Cardiac muscle cell (in vitro differentiated cells and primary cell): ENCODE data around the gene PRKD1. TPM values are rescaled to one million over a fixed set of nuclear protein-coding genes. Genes with fewer than 3 reads are reported as not detected.
A peak's percentile ranks its signal among the peaks of the same experiment; 100 is the strongest.
"Not testable (repeated sequence)": the region's sequence is repeated elsewhere in the genome, so short reads cannot be mapped to it uniquely, and the experiment has no call there.

Source experiments
- DNase-seq, 2 donors: peaks; one replicate each; pipeline versions ENCODE4 v3.0.0 to v3.0.0-alpha.2; 2010 to 2017; ENCODE audit warnings: low read depth in 1 of 2, low spot score in 1 of 2
- H3K27ac ChIP-seq: fragments of 200-600 bp; sonication (generic); 2 replicates; pipeline ENCODE4 v1.5.1; 2016
- H3K27me3 ChIP-seq: fragments of 200-600 bp; sonication (generic); 2 replicates; pipeline ENCODE4 v1.6.0; 2016; ENCODE audit warnings: control low read depth
- H3K36me3 ChIP-seq: fragments of 200-600 bp; sonication (generic); 2 replicates; pipeline ENCODE4 v1.5.1; 2016; ENCODE audit warnings: control low read depth
- H3K4me1 ChIP-seq: fragments of 200-600 bp; sonication (generic); 2 replicates; pipeline ENCODE4 v1.8.1; 2017; ENCODE audit warnings: low read depth, mild to moderate bottlenecking, mixed run types
- H3K4me3 ChIP-seq: fragments of 200-600 bp; sonication (generic); 2 replicates; pipeline ENCODE4 v1.5.1; 2016; ENCODE audit warnings: mild to moderate bottlenecking
- H3K9me3 ChIP-seq: fragments of 200-600 bp; sonication (generic); 2 replicates; pipeline ENCODE4 v1.5.1; 2017; ENCODE audit warnings: low read depth, mild to moderate bottlenecking, control low read depth
- CTCF ChIP-seq: IDR thresholded peaks from 2 replicates; pipeline ENCODE4 v1.5.1; 2012; ENCODE audit warnings: low read depth, mild to moderate bottlenecking, low read length
- polyA plus RNA-seq: library from polyadenylated mRNA; unstranded; fragments of >200 nt; fragmentation: Nextera tagmentation; extraction: Ambion mirVana; gene quantifications from 2 replicates; pipeline ENCODE4 v1.2.1, GENCODE V29; 2016
- total RNA-seq: library from RNA; depleted of rRNA; stranded (reverse); fragments of >200 nt; gene quantifications from 2 replicates; pipeline ENCODE4 v1.2.3, GENCODE V29; 2016

Gene PRKD1
- total and polyA plus RNA-seq, 2 experiments from 2014 or later, result 15.2 to 15.7 TPM

- Histone ChIP-seq H3K9me3 (no peaks in the 10 kb centered on the region), H3K4me1 (peaks cover 12% of the 10 kb centered on the region), H3K27me3 (no peaks in the 10 kb centered on the region), H3K27ac (no peak overlapping the region), H3K4me3 (no peak overlapping the region), H3K36me3 (no peaks in the 10 kb centered on the region)
- no peak for TF ChIP-seq CTCF
- peak in 1 of 2 donors; percentile 64 for DNase-seq
Observed at GRCh38 chr14:29851397-29851796, 76.2 kb downstream of the PRKD1 start.

GRCh38 chr14:29847056-29847380 is 80.6 kb downstream of the PRKD1 start:
- H3K27ac ChIP-seq, result peak overlapping the region; percentile 69

GRCh38 chr14:29846339-29847055 is 81.2 kb downstream of the PRKD1 start:
- no peak overlapping the region for H3K4me3 ChIP-seq
- H3K36me3 ChIP-seq, result no peaks in the 10 kb centered on the region
- no peak for DNase-seq
- no peak for TF ChIP-seq CTCF
- H3K4me1 ChIP-seq, result peaks cover 17% of the 10 kb centered on the region
- no peaks in the 10 kb centered on the region for H3K9me3 ChIP-seq
- H3K27me3 ChIP-seq, result no peaks in the 10 kb centered on the region
- peak overlapping the region; percentile 69 for H3K27ac ChIP-seq

More at GRCh38 chr14:29847056-29847380, 80.6 kb downstream of the PRKD1 start:
- Histone ChIP-seq H3K27me3 (no peaks in the 10 kb centered on the region), H3K9me3 (no peaks in the 10 kb centered on the region), H3K36me3 (no peaks in the 10 kb centered on the region), H3K4me1 (peaks cover 17% of the 10 kb centered on the region), H3K4me3 (no peak overlapping the region)
- DNase-seq, result no peak
- no peak for TF ChIP-seq CTCF

GRCh38 chr14:29843981-29844380 is 83.7 kb downstream of the PRKD1 start:
- H3K9me3 ChIP-seq, result peaks cover 3% of the 10 kb centered on the region
- H3K27ac ChIP-seq, result no peak overlapping the region
- no peak overlapping the region for H3K4me3 ChIP-seq
- H3K27me3 ChIP-seq, result no peaks in the 10 kb centered on the region
- H3K4me1 ChIP-seq, result peaks cover 17% of the 10 kb centered on the region
- no peak for DNase-seq
- no peak for TF ChIP-seq CTCF
- no peaks in the 10 kb centered on the region for H3K36me3 ChIP-seq

GRCh38 chr14:29842228-29842627 is 85.4 kb downstream of the PRKD1 start:
- peaks cover 14% of the 10 kb centered on the region for H3K4me1 ChIP-seq
- TF ChIP-seq CTCF, result no peak
- H3K36me3 ChIP-seq, result no peaks in the 10 kb centered on the region
- peaks cover 3% of the 10 kb centered on the region for H3K9me3 ChIP-seq
- no peak overlapping the region for H3K27ac ChIP-seq
- H3K27me3 ChIP-seq, result no peaks in the 10 kb centered on the region
- no peak for DNase-seq
- no peak overlapping the region for H3K4me3 ChIP-seq

- H3K4me1 ChIP-seq, H3K9me3 ChIP-seq, H3K27ac ChIP-seq, DNase-seq, H3K27me3 ChIP-seq, H3K4me3 ChIP-seq, H3K36me3 ChIP-seq: not testable (repeated sequence)
Observed at GRCh38 chr14:29840369-29840892, 87.2 kb downstream of the PRKD1 start.

- H3K4me3 ChIP-seq, H3K36me3 ChIP-seq, H3K9me3 ChIP-seq, H3K27ac ChIP-seq, H3K27me3 ChIP-seq, DNase-seq, H3K4me1 ChIP-seq: not testable (repeated sequence)
Observed at GRCh38 chr14:29839691-29840090, 88.0 kb downstream of the PRKD1 start.
